ENCODE results near the gene BCAS3.

DNA sequence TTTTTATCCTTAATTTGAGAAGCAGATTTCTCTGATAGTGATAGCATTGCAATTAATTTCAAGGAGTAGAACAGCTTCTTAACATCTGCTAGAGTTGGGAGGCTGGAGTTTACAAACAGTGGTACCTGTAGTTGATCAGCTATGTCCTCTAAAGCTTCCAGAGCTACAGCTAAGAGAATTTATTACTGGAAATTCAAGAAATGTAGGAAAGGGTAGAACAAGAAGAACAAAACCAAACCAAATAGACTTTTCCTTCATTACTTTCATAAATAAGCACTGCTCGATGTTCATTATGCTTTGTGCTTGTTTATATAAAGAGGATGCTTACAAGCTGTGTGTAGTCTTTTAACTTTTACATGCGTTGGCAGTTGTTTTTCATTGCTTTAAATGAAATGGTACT is 388.4 kb downstream of the BCAS3 start:
- TF ChIP-seq, protein P1, sequence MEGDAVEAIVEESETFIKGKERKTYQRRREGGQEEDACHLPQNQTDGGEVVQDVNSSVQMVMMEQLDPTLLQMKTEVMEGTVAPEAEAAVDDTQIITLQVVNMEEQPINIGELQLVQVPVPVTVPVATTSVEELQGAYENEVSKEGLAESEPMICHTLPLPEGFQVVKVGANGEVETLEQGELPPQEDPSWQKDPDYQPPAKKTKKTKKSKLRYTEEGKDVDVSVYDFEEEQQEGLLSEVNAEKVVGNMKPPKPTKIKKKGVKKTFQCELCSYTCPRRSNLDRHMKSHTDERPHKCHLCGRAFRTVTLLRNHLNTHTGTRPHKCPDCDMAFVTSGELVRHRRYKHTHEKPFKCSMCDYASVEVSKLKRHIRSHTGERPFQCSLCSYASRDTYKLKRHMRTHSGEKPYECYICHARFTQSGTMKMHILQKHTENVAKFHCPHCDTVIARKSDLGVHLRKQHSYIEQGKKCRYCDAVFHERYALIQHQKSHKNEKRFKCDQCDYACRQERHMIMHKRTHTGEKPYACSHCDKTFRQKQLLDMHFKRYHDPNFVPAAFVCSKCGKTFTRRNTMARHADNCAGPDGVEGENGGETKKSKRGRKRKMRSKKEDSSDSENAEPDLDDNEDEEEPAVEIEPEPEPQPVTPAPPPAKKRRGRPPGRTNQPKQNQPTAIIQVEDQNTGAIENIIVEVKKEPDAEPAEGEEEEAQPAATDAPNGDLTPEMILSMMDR (IDR thresholded peaks at IDR 0.05), result no peak
- TF ChIP-seq POLR2A (IDR thresholded peaks at IDR 0.05), result no peak

Data from lower leg skin (tissue), 3 donors.